Kidney (tissue), 14 donors: Measurements from ENCODE around the gene AFDN. TPM values are rescaled to one million over a fixed set of nuclear protein-coding genes. Genes with fewer than 3 reads are reported as not detected.

Source experiments
- DNase-seq, 5 donors: peaks; one replicate each; pipeline ENCODE4 v3.0.0-alpha.2; 2013 to 2020
- FAIRE-seq: peaks from 2 replicates; lab custom pipeline; 2012; peaks lifted over from hg19 to GRCh38; lab: Jason Lieb, UNC
- H3K27ac ChIP-seq, 2 donors: one replicate each; pipeline ENCODE4 v1.7.0; 2013; ENCODE audit warnings: low read depth in 2 of 2, low read length in 2 of 2, inconsistent platforms in 1 of 2
- H3K27me3 ChIP-seq: one replicate; pipeline ENCODE4 v1.7.1; 2013; ENCODE audit warnings: low read length, inconsistent platforms; ENCODE audit not compliant: control insufficient read depth, insufficient read depth
- H3K36me3 ChIP-seq, 3 donors: one replicate each; pipeline versions ENCODE4 v1.7.0 to v1.7.1; 2013; ENCODE audit warnings: low read length in 3 of 3, control low read depth in 1 of 3, inconsistent platforms in 1 of 3; ENCODE audit not compliant: insufficient read depth in 3 of 3, control insufficient read depth in 2 of 3
- H3K4me1 ChIP-seq, 3 donors: one replicate each; pipeline versions ENCODE4 v1.7.0 to v1.7.1; 2013; ENCODE audit warnings: low read length in 3 of 3, inconsistent platforms in 1 of 3, low read depth in 1 of 3; ENCODE audit not compliant: control insufficient read depth in 2 of 3, insufficient read depth in 2 of 3
- H3K4me3 ChIP-seq, 3 donors: one replicate each; pipeline versions ENCODE4 v1.7.0 to v1.8.1; 2013; ENCODE audit warnings: low read length in 3 of 3, control low read depth in 1 of 3, inconsistent platforms in 1 of 3
- H3K9ac ChIP-seq, 3 donors: one replicate each; pipeline versions ENCODE4 v1.7.0 to v1.7.1; 2013; ENCODE audit warnings: low read length in 3 of 3, control low read depth in 1 of 3, inconsistent platforms in 1 of 3
- H3K9me3 ChIP-seq, 3 donors: one replicate each; pipeline versions ENCODE4 v1.7.0 to v1.7.1; 2013; ENCODE audit warnings: low read length in 3 of 3, control low read depth in 1 of 3, inconsistent platforms in 1 of 3; ENCODE audit not compliant: control insufficient read depth in 2 of 3, insufficient read depth in 1 of 3
- CTCF ChIP-seq: IDR thresholded peaks from 3 replicates; pipeline ENCODE4 v1.5.1; 2012; ENCODE audit warnings: mild to moderate bottlenecking, moderate library complexity, borderline replicate concordance; ENCODE audit not compliant: insufficient read depth; ENCODE audit errors: extremely low read depth
- intact Hi-C: fragments of 100-400 bp; cut with DNase I; formaldehyde crosslinking; loops from one replicate; pipeline ENCODE4 v1.11.1; 2022
- polyA plus RNA-seq: library from polyadenylated mRNA; stranded (reverse); fragments of 350-450 nt; fragmentation: Illumina TruSeq; extraction: RNeasy Lipid Tissue Mini Kit (QIAGEN cat#74804); gene quantifications from one replicate; pipeline ENCODE4 v1.2.3, GENCODE V29; 2014; ENCODE audit warnings: low read depth, low replicate concordance; ENCODE audit not compliant: insufficient read depth
- total RNA-seq: library from RNA; stranded (reverse); fragmentation: NEBNext Ultra II Directional; extraction: Animal tissue kit (Norgen Biotek cat#: 25700); gene quantifications from one replicate; pipeline ENCODE4 v1.2.1, GENCODE V29; 2021
- donor health status: control.
- donor health status: control.
- donor health status: control.
- donor health status: control.
- donor health status: control.
- donor health status: DM: yes; HTN: yes; CAD: no.
- donor health status: Normal renal cell carcinoma (clear cell type).

Gene AFDN
- total and polyA plus RNA-seq, 2 donors from 2014 or later, result 21.5 to 175 TPM

- Histone ChIP-seq H3K36me3 (peaks cover 18 to 70% (median 50%) of the 10 kb centered on the region in 3 donors), H3K4me1 (no peaks in the 10 kb centered on the region), H3K9ac (no peak overlapping the region), H3K27me3 (no peaks in the 10 kb centered on the region), H3K9me3 (no peaks in the 10 kb centered on the region), H3K4me3 (no peak overlapping the region), H3K27ac (no peak overlapping the region)
- FAIRE-seq (no peak), DNase-seq (no peak)
- intact Hi-C loops, result no loop called here
- no peak for TF ChIP-seq CTCF
These were observed 92.6 kb downstream of the AFDN start for GRCh38 chr6:167919349-167919748.

GRCh38 chr6:167920165-167920564, 93.5 kb downstream of the AFDN start:
- H3K4me3 ChIP-seq, result no peak overlapping the region
- H3K9ac ChIP-seq, result no peak overlapping the region
- H3K36me3 ChIP-seq, result peaks cover 16 to 68% (median 50%) of the 10 kb centered on the region in 3 donors
- H3K9me3 ChIP-seq, result no peaks in the 10 kb centered on the region
- no peak for FAIRE-seq
- no peaks in the 10 kb centered on the region for H3K4me1 ChIP-seq
- no peak for TF ChIP-seq CTCF
- DNase-seq, result no peak
- no peaks in the 10 kb centered on the region for H3K27me3 ChIP-seq
- intact Hi-C loops, result no loop called here
- H3K27ac ChIP-seq, result no peak overlapping the region

- no peaks in the 10 kb centered on the region for H3K9me3 ChIP-seq
- H3K36me3 ChIP-seq, result peaks cover 16 to 60% (median 44%) of the 10 kb centered on the region in 3 donors
- H3K4me3 ChIP-seq, result no peak overlapping the region
- no peaks in the 10 kb centered on the region for H3K4me1 ChIP-seq
- no peaks in the 10 kb centered on the region for H3K27me3 ChIP-seq
- TF ChIP-seq CTCF, result no peak
- intact Hi-C loops, result no loop called here
- no peak overlapping the region for H3K9ac ChIP-seq
- no peak for DNase-seq
- FAIRE-seq, result no peak
- H3K27ac ChIP-seq, result no peak overlapping the region
These were observed 95.1 kb downstream of the AFDN start for GRCh38 chr6:167921831-167922230.

GRCh38 chr6:167925026-167925425, 98.3 kb downstream of the AFDN start:
- no peak overlapping the region for H3K4me3 ChIP-seq
- FAIRE-seq (no peak), DNase-seq (peak in 3 of 5 donors; percentile 19 to 70 (median 63))
- no peaks in the 10 kb centered on the region for H3K27me3 ChIP-seq
- H3K27ac ChIP-seq, result no peak overlapping the region
- H3K4me1 ChIP-seq, result peaks cover 0 to 5% (median 0%) of the 10 kb centered on the region in 3 donors
- H3K9me3 ChIP-seq, result no peaks in the 10 kb centered on the region
- intact Hi-C loops, result no loop called here
- H3K36me3 ChIP-seq, result peaks cover 3 to 31% (median 26%) of the 10 kb centered on the region in 3 donors
- no peak overlapping the region for H3K9ac ChIP-seq
- no peak for TF ChIP-seq CTCF
